A549 (cell line): ENCODE data around the gene ABI3BP. TPM values are rescaled to one million over a fixed set of nuclear protein-coding genes. Genes with fewer than 3 reads are reported as not detected.

ENCODE experiments used
- ATAC-seq, 2 experiments: fragments of 200-7000 bp in 1 of 2; fragments of >200 bp in 1 of 2; cut with Nextera tagmentation in 1 of 2; cut with Tn5 transposase in 1 of 2; 3 replicates each; pipeline versions ENCODE4 v1.8.0 to v1.9.1; 2018 to 2020; ENCODE audit warnings: mild to moderate bottlenecking in 1 of 2, moderate library complexity in 1 of 2
- CTCF ChIA-PET: fragments of 300-600 bp; sonication (Branson Sonifier 250); formaldehyde crosslinking; extraction: SDS; loops from one replicate; lab custom pipeline; 2021; ENCODE audit warnings: antibody characterized with exemption, inconsistent platforms; lab: Yijun Ruan, JAX
- POLR2A ChIA-PET: fragments of 350-600 bp; formaldehyde crosslinking; extraction: SDS; loops from one replicate; lab custom pipeline; 2021; ENCODE audit warnings: antibody characterized with exemption, inconsistent platforms; lab: Yijun Ruan, JAX
- DNase-seq, 2 experiments: peaks; one replicate each; pipeline versions ENCODE4 v3.0.0 to v3.0.0-alpha.2; 2011 to 2016; ENCODE audit warnings: low read depth in 1 of 2, low spot score in 1 of 2
- FAIRE-seq: peaks from 2 replicates; lab custom pipeline; 2011; peaks lifted over from hg19 to GRCh38; lab: Jason Lieb, UNC
- H3K27ac ChIP-seq, 2 experiments: fragments of >200 bp; sonication (Bioruptor Twin); formaldehyde crosslinking; 3 replicates each; pipeline ENCODE4 v1.5.1; 2016 to 2017
- H3K4me1 ChIP-seq: fragments of >200 bp; sonication (Bioruptor Twin); formaldehyde crosslinking; 3 replicates; pipeline ENCODE4 v1.6.1; 2016
- H3K4me2 ChIP-seq: fragments of >200 bp; sonication (Bioruptor Twin); formaldehyde crosslinking; 3 replicates; pipeline ENCODE4 v1.6.1; 2016
- H3K4me3 ChIP-seq: fragments of >200 bp; sonication (Bioruptor Twin); formaldehyde crosslinking; 3 replicates; pipeline ENCODE4 v1.5.1; 2016
- H3K9me3 ChIP-seq: fragments of >200 bp; sonication (Bioruptor Twin); formaldehyde crosslinking; 3 replicates; pipeline ENCODE4 v1.6.1; 2016
- BCL3 ChIP-seq: fragments of >200 bp; sonication (Bioruptor Twin); formaldehyde crosslinking; IDR thresholded peaks from 3 replicates; pipeline ENCODE4 v1.6.1; 2016
- CHD4 ChIP-seq: fragments of 200-600 bp; sonication (generic); IDR thresholded peaks from 2 replicates; pipeline ENCODE4 v1.6.1; 2016; ENCODE audit warnings: antibody characterized with exemption, mild to moderate bottlenecking, borderline replicate concordance
- EHF ChIP-seq: fragments of 250-450 bp; sonication (Bioruptor Pico); IDR thresholded peaks from 2 replicates; pipeline ENCODE4 v1.5.0; 2020; ENCODE audit warnings: mild to moderate bottlenecking
- ELK1 ChIP-seq: fragments of 150-350 bp; IDR thresholded peaks from 2 replicates; pipeline ENCODE4 v1.6.1; 2014; ENCODE audit warnings: low read depth, mild to moderate bottlenecking, low read length
- EP300 ChIP-seq, 2 experiments: fragments of >200 bp; sonication (Bioruptor Twin); formaldehyde crosslinking; IDR thresholded peaks; 2 replicates in 1 of 2; 3 replicates in 1 of 2; pipeline ENCODE4 v1.6.1; 2016 to 2017
- ESRRA ChIP-seq: fragments of 150-350 bp; IDR thresholded peaks from 2 replicates; pipeline ENCODE4 v1.6.1; 2014; ENCODE audit warnings: mild to moderate bottlenecking, low read length, borderline replicate concordance
- FOSL2 ChIP-seq, 2 experiments: fragments of 450-650 bp in 1 of 2; fragments of >200 bp in 1 of 2; sonication (Bioruptor Twin) in 1 of 2; formaldehyde crosslinking; IDR thresholded peaks; 2 replicates each; pipeline versions ENCODE4 v1.5.0 to v1.6.1; 2016 to 2020; ENCODE audit warnings: mild to moderate bottlenecking in 1 of 2, moderate library complexity in 1 of 2
- GATA3 ChIP-seq: IDR thresholded peaks from 2 replicates; pipeline ENCODE4 v1.6.1; 2012; ENCODE audit warnings: borderline replicate concordance
- HDAC2 ChIP-seq: fragments of 200-600 bp; sonication (generic); IDR thresholded peaks from 2 replicates; pipeline ENCODE4 v1.6.1; 2016
- HEYL ChIP-seq: fragments of 250-450 bp; sonication (Bioruptor Pico); IDR thresholded peaks from 2 replicates; pipeline ENCODE4 v1.8.0; 2021; ENCODE audit warnings: mild to moderate bottlenecking, moderate library complexity
- JUN ChIP-seq, 2 experiments: fragments of >200 bp; sonication (Bioruptor Twin); formaldehyde crosslinking; IDR thresholded peaks; 2 replicates in 1 of 2; 3 replicates in 1 of 2; pipeline ENCODE4 v1.6.1; 2016 to 2017
- KDM1A ChIP-seq: fragments of 200-600 bp; sonication (generic); IDR thresholded peaks from 2 replicates; pipeline ENCODE4 v1.6.1; 2016; ENCODE audit warnings: low read depth, mild to moderate bottlenecking
- MYC ChIP-seq: IDR thresholded peaks from 2 replicates; pipeline ENCODE4 v1.6.1; 2012; ENCODE audit warnings: mild to moderate bottlenecking, inconsistent platforms, low read length, improper control_type of control experiment, borderline replicate concordance
- PHF8 ChIP-seq: fragments of 200-600 bp; sonication (generic); IDR thresholded peaks from 2 replicates; pipeline ENCODE4 v1.6.1; 2016; ENCODE audit warnings: low read depth, mild to moderate bottlenecking, antibody characterized with exemption, moderate library complexity, borderline replicate concordance
- POLR2A ChIP-seq: IDR thresholded peaks from 2 replicates; pipeline ENCODE4 v1.6.1; 2012; ENCODE audit warnings: mild to moderate bottlenecking, low read length
- RFX5 ChIP-seq: fragments of 450-650 bp; IDR thresholded peaks from 2 replicates; pipeline ENCODE4 v1.7.1; 2014; ENCODE audit warnings: antibody characterized with exemption, mild to moderate bottlenecking, moderate library complexity
- RNF2 ChIP-seq: fragments of 200-600 bp; sonication (generic); IDR thresholded peaks from 2 replicates; pipeline ENCODE4 v1.6.1; 2016; ENCODE audit warnings: low read depth, mild to moderate bottlenecking, antibody characterized with exemption, moderate library complexity, borderline replicate concordance
- SMC3 ChIP-seq: fragments of >200 bp; sonication (Bioruptor Twin); formaldehyde crosslinking; IDR thresholded peaks from 3 replicates; pipeline ENCODE4 v1.6.1; 2018; ENCODE audit warnings: inconsistent platforms
- TFCP2L1 ChIP-seq: fragments of 250-450 bp; sonication (Bioruptor Pico); IDR thresholded peaks from 2 replicates; pipeline ENCODE4 v1.5.0; 2021; ENCODE audit warnings: mild to moderate bottlenecking
- ZFP36 ChIP-seq: fragments of 450-650 bp; IDR thresholded peaks from 2 replicates; pipeline ENCODE4 v1.6.1; 2014; ENCODE audit warnings: borderline replicate concordance; ENCODE audit not compliant: partially characterized antibody
- WGBS: methylation state at CpG from one replicate; pipeline ENCODE4 v1.1.6; 2017; ENCODE audit errors: missing lambda C conversion rate; 5-methylcytosine and 5-hydroxymethylcytosine counted together
- polyA plus RNA-seq, 4 experiments: library from polyadenylated mRNA; depleted of rRNA in 3 of 4; stranded (reverse); fragments of >200 nt; fragmentation: RNase III in 1 of 4; extraction: RNeasy Plus Mini Kit Qiagen cat#74134 plus additional on column Dnase treatment in 1 of 4; gene quantifications; 2 replicates in 3 of 4; 3 replicates in 1 of 4; pipeline ENCODE4 v1.2.3, GENCODE V29; 2011 to 2017
- TF ChIP-seq, protein P1 (sequence below): IDR thresholded peaks from 2 replicates; pipeline ENCODE4 v1.6.1; 2012

The ABI3BP gene
- polyA plus RNA-seq, 2 of the 4 experiments (the other 2 are of a cell fraction), result 1.3 to 1.8 TPM

- TF ChIP-seq ELK1 (no peak), SMC3 (no peak), TFCP2L1 (CRISPR knock-in tag) (no peak), POLR2A (no peak), BCL3 (no peak), CHD4 (no peak), FOSL2 (IDR thresholded peaks at IDR 0.05) (no peak), FOSL2 (CRISPR knock-in tag; IDR thresholded peaks at IDR 0.05) (no peak), GATA3 (no peak), PHF8 (no peak), KDM1A (no peak), HDAC2 (no peak)
- TF ChIP-seq, protein P1, sequence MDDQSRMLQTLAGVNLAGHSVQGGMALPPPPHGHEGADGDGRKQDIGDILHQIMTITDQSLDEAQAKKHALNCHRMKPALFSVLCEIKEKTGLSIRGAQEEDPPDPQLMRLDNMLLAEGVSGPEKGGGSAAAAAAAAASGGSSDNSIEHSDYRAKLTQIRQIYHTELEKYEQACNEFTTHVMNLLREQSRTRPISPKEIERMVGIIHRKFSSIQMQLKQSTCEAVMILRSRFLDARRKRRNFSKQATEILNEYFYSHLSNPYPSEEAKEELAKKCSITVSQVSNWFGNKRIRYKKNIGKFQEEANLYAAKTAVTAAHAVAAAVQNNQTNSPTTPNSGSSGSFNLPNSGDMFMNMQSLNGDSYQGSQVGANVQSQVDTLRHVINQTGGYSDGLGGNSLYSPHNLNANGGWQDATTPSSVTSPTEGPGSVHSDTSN, result no peak
These were observed 142.5 kb downstream of the ABI3BP start (continued) for GRCh38 chr3:100850701-100851100.

- Histone ChIP-seq H3K4me2 (no peak overlapping the region), H3K9me3 (no peaks in the 10 kb centered on the region), H3K4me1 (no peaks in the 10 kb centered on the region), H3K4me3 (no peak overlapping the region), H3K27ac (no peak overlapping the region)
- ChIA-PET POLR2A (no interaction called here), CTCF (interaction anchor here (0.7 kb wide), 1 partner anchor 488 kb away, joined by 3 read pairs; no protein-coding TSS in a partner anchor)
- WGBS, result 41% methylated on average over 3 of the region's 3 CpGs
- no peak for ATAC-seq
- no peak for FAIRE-seq
- DNase-seq, result no peak
- TF ChIP-seq, protein P1, result no peak
- TF ChIP-seq ZFP36 (no peak), EHF (CRISPR knock-in tag) (no peak), ESRRA (no peak), KDM1A (no peak), RNF2 (no peak), RFX5 (no peak), HEYL (CRISPR knock-in tag) (no peak), EP300 (IDR thresholded peaks at IDR 0.05) (no peak), JUN (IDR thresholded peaks at IDR 0.05) (no peak), PHF8 (no peak), MYC (no peak)
These were observed 143.1 kb downstream of the ABI3BP start for GRCh38 chr3:100850156-100850555.
